HCT116 (cell line): ENCODE measurements around the gene EFCAB10. TPM values are rescaled to one million over a fixed set of nuclear protein-coding genes. Genes with fewer than 3 reads are reported as not detected.

ENCODE experiments used
- ATAC-seq: fragments of 200-7000 bp; cut with Tn5 transposase; 2 replicates; pipeline ENCODE4 v1.9.1; 2020; ENCODE audit warnings: mild to moderate bottlenecking, moderate library complexity
- BruUV-seq: library from RNA; stranded (reverse); fragments of 400-500 nt; replicated peaks from 2 replicates; lab custom pipeline; 2021; lab: Mats Ljungman, UMichigan
- CTCF ChIA-PET: fragments of 300-600 bp; sonication (Branson Sonifier 250); formaldehyde crosslinking; loops from one replicate; lab custom pipeline; 2021; ENCODE audit warnings: antibody characterized with exemption; lab: Charles Lee
- POLR2A ChIA-PET: fragments of 300-600, 350-600 bp; sonication (Branson Sonifier 250); formaldehyde crosslinking; loops from one replicate; lab custom pipeline; 2021; ENCODE audit warnings: antibody characterized with exemption; lab: Charles Lee
- RAD21 ChIA-PET, 2 experiments: fragments of 300-600 bp; sonication (Branson Sonifier 250); formaldehyde crosslinking; loops; one replicate each; lab custom pipeline; 2023; ENCODE audit warnings: low total read pairs in 2 of 2; ENCODE audit not compliant: uncharacterized antibody in 2 of 2, unreplicated experiment in 2 of 2, low non-redundant PET in 1 of 2; lab: Charles Lee
- DNase-seq: peaks from one replicate; pipeline ENCODE4 v3.0.0-alpha.2; 2010; ENCODE audit warnings: low read depth, low spot score
- H2AFZ ChIP-seq: fragments of 200-600 bp; shearing (Covaris generic), sonication (generic); 2 replicates; pipeline ENCODE4 v1.6.1; 2017; ENCODE audit warnings: low read depth, mixed run types, mixed read lengths, antibody characterized with exemption, low read length; ENCODE audit not compliant: poor library complexity, severe bottlenecking
- H3K27ac ChIP-seq: 2 replicates; pipeline ENCODE4 v1.5.1; 2012; ENCODE audit warnings: low read depth, low read length
- H3K27me3 ChIP-seq: fragments of 200-600 bp; sonication (generic); 2 replicates; pipeline ENCODE4 v1.6.1; 2016; ENCODE audit warnings: mixed run types, low read length, mixed read lengths; ENCODE audit not compliant: insufficient read depth
- H3K36me3 ChIP-seq, 2 experiments: fragments of 200-500 bp in 1 of 2; fragments of 200-600 bp in 1 of 2; sonication (Bioruptor generic) in 1 of 2; sonication (generic) in 1 of 2; 2 replicates each; pipeline versions ENCODE4 v1.5.1 to v1.6.1; 2014 to 2016; ENCODE audit warnings: low read length in 2 of 2, inconsistent platforms in 1 of 2, mixed read lengths in 1 of 2, mixed run types in 1 of 2; ENCODE audit not compliant: insufficient read depth in 2 of 2, control insufficient read depth in 1 of 2
- H3K4me1 ChIP-seq, 2 experiments: fragments of 200-600 bp in 1 of 2; sonication (generic) in 1 of 2; 2 replicates each; pipeline versions ENCODE4 v1.5.1 to v1.6.1; 2012 to 2017; ENCODE audit warnings: low read length in 2 of 2, inconsistent platforms in 1 of 2, mild to moderate bottlenecking in 1 of 2, mixed read lengths in 1 of 2, mixed run types in 1 of 2, moderate library complexity in 1 of 2; ENCODE audit not compliant: insufficient read depth in 2 of 2, control insufficient read depth in 1 of 2
- H3K4me2 ChIP-seq: fragments of 200-600 bp; sonication (generic); 2 replicates; pipeline ENCODE4 v1.6.1; 2017; ENCODE audit warnings: mixed run types, low read length, mixed read lengths
- H3K4me3 ChIP-seq, 2 experiments: fragments of 200-600 bp in 1 of 2; sonication (generic) in 1 of 2; replicated peaks in 1 of 2; 2 replicates each; pipeline ENCODE4 v1.5.1; 2011 to 2016; ENCODE audit warnings: low read length in 2 of 2, control low read depth in 1 of 2, low read depth in 1 of 2, mild to moderate bottlenecking in 1 of 2, mixed read lengths in 1 of 2, mixed run types in 1 of 2
- H3K79me2 ChIP-seq: fragments of 200-600 bp; sonication (generic); 2 replicates; pipeline ENCODE4 v1.6.1; 2017; ENCODE audit warnings: mild to moderate bottlenecking, mixed run types, low read length, moderate library complexity, mixed read lengths; ENCODE audit not compliant: insufficient read depth
- H3K9ac ChIP-seq: fragments of 200-600 bp; sonication (generic); 2 replicates; pipeline ENCODE4 v1.6.1; 2016; ENCODE audit warnings: low read length, mixed read lengths
- H3K9me2 ChIP-seq: fragments of 200-600 bp; sonication (generic), shearing (Covaris generic); 2 replicates; pipeline ENCODE4 v1.6.1; 2017; ENCODE audit warnings: mixed run types, mild to moderate bottlenecking, moderate library complexity; ENCODE audit not compliant: insufficient read depth
- H3K9me3 ChIP-seq, 2 experiments: fragments of 200-500 bp in 1 of 2; fragments of 200-600 bp in 1 of 2; sonication (Bioruptor generic) in 1 of 2; sonication (generic) in 1 of 2; 2 replicates each; pipeline ENCODE4 v1.6.1; 2014 to 2017; ENCODE audit warnings: low read length in 2 of 2, mixed read lengths in 2 of 2, inconsistent platforms in 1 of 2, low read depth in 1 of 2, mild to moderate bottlenecking in 1 of 2, mixed run types in 1 of 2, moderate library complexity in 1 of 2; ENCODE audit not compliant: control insufficient read depth in 1 of 2, insufficient read depth in 1 of 2
- H4K20me1 ChIP-seq: fragments of 200-600 bp; sonication (generic), shearing (Covaris generic); 2 replicates; pipeline ENCODE4 v1.6.1; 2017; ENCODE audit warnings: mixed run types, mild to moderate bottlenecking, moderate library complexity; ENCODE audit not compliant: insufficient read depth
- POLR2AphosphoS5 ChIP-seq: IDR thresholded peaks from 2 replicates; pipeline ENCODE4 v1.6.1; 2011; ENCODE audit warnings: mild to moderate bottlenecking, low read depth, low read length, moderate library complexity
- YY1 ChIP-seq: IDR thresholded peaks from 2 replicates; pipeline ENCODE4 v1.6.1; 2011; ENCODE audit warnings: low read length, low read depth, moderate library complexity, mild to moderate bottlenecking; ENCODE audit not compliant: insufficient replicate concordance; ENCODE audit errors: extremely low read depth
- intact Hi-C: fragments of 100-400 bp; cut with micrococcal nuclease; formaldehyde crosslinking; loops from 2 replicates; pipeline ENCODE4 v1.10.0; 2022
- total RNA-seq: library from RNA; stranded (reverse); gene quantifications from one replicate; pipeline ENCODE4 v1.2.1, GENCODE V29; 2021; ENCODE audit not compliant: unreplicated experiment
- TF ChIP-seq, protein P1 (sequence below): IDR thresholded peaks from 2 replicates; pipeline ENCODE4 v1.6.1; 2011; ENCODE audit warnings: mild to moderate bottlenecking, low read length, moderate library complexity; ENCODE audit not compliant: insufficient replicate concordance; ENCODE audit errors: extremely low read depth
- TF ChIP-seq, protein P2 (sequence below): IDR thresholded peaks from 2 replicates; pipeline ENCODE4 v1.6.1; 2012
- TF ChIP-seq, protein P3 (sequence below): IDR thresholded peaks from 2 replicates; pipeline ENCODE4 v1.6.1; 2012; ENCODE audit warnings: low read depth
- TF ChIP-seq, protein P4 (sequence below), 3 experiments: fragments of 200-600 bp in 1 of 3; sonication (generic) in 1 of 3; IDR thresholded peaks in 2 of 3; conservative IDR thresholded peaks in 1 of 3; 2 replicates each; pipeline ENCODE4 v1.5.1; 2012 to 2017; ENCODE audit warnings: low read depth in 2 of 3, low read length in 2 of 3, antibody characterized with exemption in 1 of 3, borderline replicate concordance in 1 of 3, control low read depth in 1 of 3, mild to moderate bottlenecking in 1 of 3, mixed read lengths in 1 of 3, mixed run types in 1 of 3, moderate library complexity in 1 of 3; ENCODE audit not compliant: insufficient read depth in 1 of 3

Gene EFCAB10
- total RNA-seq, 1 experiment from 2014 or later = 1.7 TPM

DNA sequence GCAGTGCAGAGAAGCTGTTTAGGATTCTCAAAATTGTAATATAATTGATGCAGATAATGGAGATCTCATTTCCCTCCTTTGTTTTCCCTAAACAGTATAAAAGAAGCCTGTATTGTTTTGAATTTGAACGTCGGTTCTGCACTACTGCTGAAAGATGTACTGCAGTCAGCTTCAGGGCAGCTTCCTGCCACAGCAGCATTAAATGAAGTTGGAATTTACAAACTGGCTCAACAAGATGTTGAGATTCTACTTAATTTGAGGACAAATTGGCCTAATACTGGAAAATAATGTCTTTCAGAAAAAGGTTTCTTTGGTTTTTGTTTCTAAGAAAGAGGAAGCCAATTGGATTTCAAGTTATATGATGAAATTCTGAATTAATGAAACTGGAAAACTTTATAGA lies 14.3 kb downstream of the EFCAB10 start:
- ChIA-PET POLR2A (no interaction called here), RAD21 (no interaction called here), CTCF (interaction anchor here (0.9 kb wide), 1 partner anchor 13 kb away, joined by 3 read pairs; no protein-coding TSS in a partner anchor)
- Histone ChIP-seq H3K9me3 (no peaks in the 10 kb centered on the region), H2AFZ (no peak overlapping the region), H3K9me2 (no peaks in the 10 kb centered on the region), H4K20me1 (no peaks in the 10 kb centered on the region), H3K27me3 (no peaks in the 10 kb centered on the region), H3K4me1 (no peaks in the 10 kb centered on the region), H3K27ac (no peak overlapping the region), H3K9ac (no peak overlapping the region), H3K4me2 (no peak overlapping the region), H3K36me3 (peaks cover 13 to 29% of the 10 kb centered on the region in 2 experiments), H3K79me2 (no peaks in the 10 kb centered on the region), H3K4me3 (no peak overlapping the region)
- TF ChIP-seq, protein P1, sequence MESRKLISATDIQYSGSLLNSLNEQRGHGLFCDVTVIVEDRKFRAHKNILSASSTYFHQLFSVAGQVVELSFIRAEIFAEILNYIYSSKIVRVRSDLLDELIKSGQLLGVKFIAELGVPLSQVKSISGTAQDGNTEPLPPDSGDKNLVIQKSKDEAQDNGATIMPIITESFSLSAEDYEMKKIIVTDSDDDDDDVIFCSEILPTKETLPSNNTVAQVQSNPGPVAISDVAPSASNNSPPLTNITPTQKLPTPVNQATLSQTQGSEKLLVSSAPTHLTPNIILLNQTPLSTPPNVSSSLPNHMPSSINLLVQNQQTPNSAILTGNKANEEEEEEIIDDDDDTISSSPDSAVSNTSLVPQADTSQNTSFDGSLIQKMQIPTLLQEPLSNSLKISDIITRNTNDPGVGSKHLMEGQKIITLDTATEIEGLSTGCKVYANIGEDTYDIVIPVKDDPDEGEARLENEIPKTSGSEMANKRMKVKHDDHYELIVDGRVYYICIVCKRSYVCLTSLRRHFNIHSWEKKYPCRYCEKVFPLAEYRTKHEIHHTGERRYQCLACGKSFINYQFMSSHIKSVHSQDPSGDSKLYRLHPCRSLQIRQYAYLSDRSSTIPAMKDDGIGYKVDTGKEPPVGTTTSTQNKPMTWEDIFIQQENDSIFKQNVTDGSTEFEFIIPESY = no peak
- TF ChIP-seq, protein P2, sequence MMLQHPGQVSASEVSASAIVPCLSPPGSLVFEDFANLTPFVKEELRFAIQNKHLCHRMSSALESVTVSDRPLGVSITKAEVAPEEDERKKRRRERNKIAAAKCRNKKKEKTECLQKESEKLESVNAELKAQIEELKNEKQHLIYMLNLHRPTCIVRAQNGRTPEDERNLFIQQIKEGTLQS = no peak
- TF ChIP-seq POLR2AphosphoS5 (no peak), YY1 (no peak)
- TF ChIP-seq, protein P3, sequence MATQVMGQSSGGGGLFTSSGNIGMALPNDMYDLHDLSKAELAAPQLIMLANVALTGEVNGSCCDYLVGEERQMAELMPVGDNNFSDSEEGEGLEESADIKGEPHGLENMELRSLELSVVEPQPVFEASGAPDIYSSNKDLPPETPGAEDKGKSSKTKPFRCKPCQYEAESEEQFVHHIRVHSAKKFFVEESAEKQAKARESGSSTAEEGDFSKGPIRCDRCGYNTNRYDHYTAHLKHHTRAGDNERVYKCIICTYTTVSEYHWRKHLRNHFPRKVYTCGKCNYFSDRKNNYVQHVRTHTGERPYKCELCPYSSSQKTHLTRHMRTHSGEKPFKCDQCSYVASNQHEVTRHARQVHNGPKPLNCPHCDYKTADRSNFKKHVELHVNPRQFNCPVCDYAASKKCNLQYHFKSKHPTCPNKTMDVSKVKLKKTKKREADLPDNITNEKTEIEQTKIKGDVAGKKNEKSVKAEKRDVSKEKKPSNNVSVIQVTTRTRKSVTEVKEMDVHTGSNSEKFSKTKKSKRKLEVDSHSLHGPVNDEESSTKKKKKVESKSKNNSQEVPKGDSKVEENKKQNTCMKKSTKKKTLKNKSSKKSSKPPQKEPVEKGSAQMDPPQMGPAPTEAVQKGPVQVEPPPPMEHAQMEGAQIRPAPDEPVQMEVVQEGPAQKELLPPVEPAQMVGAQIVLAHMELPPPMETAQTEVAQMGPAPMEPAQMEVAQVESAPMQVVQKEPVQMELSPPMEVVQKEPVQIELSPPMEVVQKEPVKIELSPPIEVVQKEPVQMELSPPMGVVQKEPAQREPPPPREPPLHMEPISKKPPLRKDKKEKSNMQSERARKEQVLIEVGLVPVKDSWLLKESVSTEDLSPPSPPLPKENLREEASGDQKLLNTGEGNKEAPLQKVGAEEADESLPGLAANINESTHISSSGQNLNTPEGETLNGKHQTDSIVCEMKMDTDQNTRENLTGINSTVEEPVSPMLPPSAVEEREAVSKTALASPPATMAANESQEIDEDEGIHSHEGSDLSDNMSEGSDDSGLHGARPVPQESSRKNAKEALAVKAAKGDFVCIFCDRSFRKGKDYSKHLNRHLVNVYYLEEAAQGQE = no peak
- TF ChIP-seq, protein P4, sequence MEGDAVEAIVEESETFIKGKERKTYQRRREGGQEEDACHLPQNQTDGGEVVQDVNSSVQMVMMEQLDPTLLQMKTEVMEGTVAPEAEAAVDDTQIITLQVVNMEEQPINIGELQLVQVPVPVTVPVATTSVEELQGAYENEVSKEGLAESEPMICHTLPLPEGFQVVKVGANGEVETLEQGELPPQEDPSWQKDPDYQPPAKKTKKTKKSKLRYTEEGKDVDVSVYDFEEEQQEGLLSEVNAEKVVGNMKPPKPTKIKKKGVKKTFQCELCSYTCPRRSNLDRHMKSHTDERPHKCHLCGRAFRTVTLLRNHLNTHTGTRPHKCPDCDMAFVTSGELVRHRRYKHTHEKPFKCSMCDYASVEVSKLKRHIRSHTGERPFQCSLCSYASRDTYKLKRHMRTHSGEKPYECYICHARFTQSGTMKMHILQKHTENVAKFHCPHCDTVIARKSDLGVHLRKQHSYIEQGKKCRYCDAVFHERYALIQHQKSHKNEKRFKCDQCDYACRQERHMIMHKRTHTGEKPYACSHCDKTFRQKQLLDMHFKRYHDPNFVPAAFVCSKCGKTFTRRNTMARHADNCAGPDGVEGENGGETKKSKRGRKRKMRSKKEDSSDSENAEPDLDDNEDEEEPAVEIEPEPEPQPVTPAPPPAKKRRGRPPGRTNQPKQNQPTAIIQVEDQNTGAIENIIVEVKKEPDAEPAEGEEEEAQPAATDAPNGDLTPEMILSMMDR (IDR thresholded peaks at IDR 0.05 in 2 of 3, conservative IDR thresholded peaks at IDR 0.05 in 1 of 3; ENCODE audit: borderline replicate concordance in 1 of 3, insufficient read depth in 1 of 3, low read depth in 2 of 3, low read length in 2 of 3) = no peak
- ATAC-seq = no peak
- intact Hi-C loops = no loop called here
- no peak for DNase-seq
- BruUV-seq = no TSS peak
